ENCODE measurements around the gene NPHS1. TPM values are rescaled to one million over a fixed set of nuclear protein-coding genes. Genes with fewer than 3 reads are reported as not detected.

NPHS1 gene
- total and polyA plus RNA-seq, 9 of the 15 experiments (the other 6 are each of a cell fraction or from before 2014, with no cell fraction given), result 0.01 to 0.28 (median 0.14) TPM; not detected in 5

- 0 out of 2 replicates have a peak, but pooled peaks have one; percentile 38 for TF ChIP-seq ZBTB40 (IDR thresholded peaks at IDR 0.05)
- TF ChIP-seq ZBTB40 (CRISPR knock-in tag; IDR thresholded peaks at IDR 0.05), result no peak
- peak; percentile 77; the same call in 1 of the 2 replicates for TF ChIP-seq E2F4 (CRISPR knock-in tag; IDR thresholded peaks at IDR 0.05; ENCODE audit: low read depth)
- peak in 1 of 2 experiments; percentile 77; a peak in 1 of 4 replicates for TF ChIP-seq TEAD1 (CRISPR knock-in tag; IDR thresholded peaks at IDR 0.05)
- 0 out of 2 replicates have a peak, but pooled peaks have one; percentile 71 for TF ChIP-seq FOXP1 (CRISPR knock-in tag; IDR thresholded peaks at IDR 0.05)
- no peak for TF ChIP-seq SMAD4 (CRISPR knock-in tag; conservative IDR thresholded peaks at IDR 0.05)
- peak; percentile 89; the same call in 1 of the 2 replicates for TF ChIP-seq FOXP4 (CRISPR knock-in tag; IDR thresholded peaks at IDR 0.05; ENCODE audit: borderline replicate concordance)
- peak; percentile 49; the same call in 1 of the 2 replicates for TF ChIP-seq CREM (IDR thresholded peaks at IDR 0.05; ENCODE audit: low read depth)
- peak; percentile 65; the same call in 1 of the 2 replicates for TF ChIP-seq ZBTB49 (CRISPR knock-in tag; IDR thresholded peaks at IDR 0.05; ENCODE audit: borderline replicate concordance)
- peak in 1 of 2 experiments; percentile 77; a peak in 2 of 4 replicates for TF ChIP-seq MAZ (CRISPR knock-in tag; conservative IDR thresholded peaks at IDR 0.05 in 1 of 2, IDR thresholded peaks at IDR 0.05 in 1 of 2)
- 0 out of 2 replicates have a peak, but pooled peaks have one; percentile 20 for TF ChIP-seq ZNF24 (IDR thresholded peaks at IDR 0.05)
Observed at GRCh38 chr19:35828692-35829301, 23.5 kb downstream of the NPHS1 start (continued).

Data from K562 (cell line).